ENCODE data around the gene NFIB. TPM values are rescaled to one million over a fixed set of nuclear protein-coding genes. Genes with fewer than 3 reads are reported as not detected.

Gene NFIB
- total and polyA plus RNA-seq, 2 donors from 2014 or later: 15.6 to 112 TPM

DNA sequence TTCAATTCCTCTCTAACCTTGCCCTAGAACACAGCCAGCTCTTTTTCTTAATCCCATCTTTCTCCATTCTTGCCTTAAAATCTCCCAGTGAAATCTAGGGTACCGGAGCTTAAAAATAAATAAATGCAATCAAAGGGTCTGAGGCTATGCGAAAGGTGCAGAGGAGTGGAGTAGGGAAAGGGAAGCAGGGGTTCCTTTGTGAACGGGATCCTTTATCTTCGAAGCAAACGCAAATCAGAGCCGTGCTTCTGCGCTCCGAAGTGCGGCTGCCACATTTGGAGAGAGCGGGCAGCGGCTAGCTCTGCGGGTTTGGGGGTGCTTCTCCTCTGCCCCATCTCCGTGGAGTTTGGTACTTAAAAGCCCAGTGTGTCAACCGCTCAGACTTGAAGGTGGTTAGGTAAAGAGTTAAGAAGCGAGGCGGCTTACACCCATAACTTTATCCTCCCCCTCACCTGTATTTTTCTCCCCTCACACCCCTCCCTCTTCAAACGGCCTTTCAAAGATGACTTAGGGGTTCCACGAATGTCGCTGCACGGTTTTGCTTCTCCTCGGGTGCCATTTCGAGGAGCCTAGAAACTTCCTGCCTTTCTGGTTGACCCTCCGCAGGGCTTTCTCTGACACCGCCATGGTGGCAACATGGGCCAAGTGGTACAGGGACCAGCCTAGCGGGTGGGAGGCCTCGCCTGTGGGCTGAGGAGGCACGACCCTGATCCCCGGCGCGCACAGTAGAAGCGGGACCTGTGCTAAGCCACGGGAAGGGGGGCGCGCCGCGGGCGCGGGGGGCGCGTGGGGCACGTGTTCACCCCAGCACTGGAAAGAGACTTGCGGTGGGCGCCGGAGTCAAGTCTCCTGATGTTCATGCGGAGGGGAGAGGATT, 31.7 kb upstream of the NFIB start:
- peaks cover 0 to 8% (median 7%) of the 10 kb centered on the region in 3 donors for H3K4me1 ChIP-seq (ENCODE audit: control insufficient read depth in 2 of 3, insufficient read depth in 2 of 3, low read depth in 1 of 3, low read length in 3 of 3)
- H3K36me3 ChIP-seq (ENCODE audit: control insufficient read depth in 2 of 3, insufficient read depth in 3 of 3, low read length in 3 of 3): no peaks in the 10 kb centered on the region
- TF ChIP-seq, protein P1, sequence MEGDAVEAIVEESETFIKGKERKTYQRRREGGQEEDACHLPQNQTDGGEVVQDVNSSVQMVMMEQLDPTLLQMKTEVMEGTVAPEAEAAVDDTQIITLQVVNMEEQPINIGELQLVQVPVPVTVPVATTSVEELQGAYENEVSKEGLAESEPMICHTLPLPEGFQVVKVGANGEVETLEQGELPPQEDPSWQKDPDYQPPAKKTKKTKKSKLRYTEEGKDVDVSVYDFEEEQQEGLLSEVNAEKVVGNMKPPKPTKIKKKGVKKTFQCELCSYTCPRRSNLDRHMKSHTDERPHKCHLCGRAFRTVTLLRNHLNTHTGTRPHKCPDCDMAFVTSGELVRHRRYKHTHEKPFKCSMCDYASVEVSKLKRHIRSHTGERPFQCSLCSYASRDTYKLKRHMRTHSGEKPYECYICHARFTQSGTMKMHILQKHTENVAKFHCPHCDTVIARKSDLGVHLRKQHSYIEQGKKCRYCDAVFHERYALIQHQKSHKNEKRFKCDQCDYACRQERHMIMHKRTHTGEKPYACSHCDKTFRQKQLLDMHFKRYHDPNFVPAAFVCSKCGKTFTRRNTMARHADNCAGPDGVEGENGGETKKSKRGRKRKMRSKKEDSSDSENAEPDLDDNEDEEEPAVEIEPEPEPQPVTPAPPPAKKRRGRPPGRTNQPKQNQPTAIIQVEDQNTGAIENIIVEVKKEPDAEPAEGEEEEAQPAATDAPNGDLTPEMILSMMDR (IDR thresholded peaks at IDR 0.05; ENCODE audit: borderline replicate concordance, extremely low read depth, insufficient read depth): no peak
- peak in 3 of 5 donors; percentile 34 to 65 (median 41) for DNase-seq
- no peaks in the 10 kb centered on the region for H3K9me3 ChIP-seq (ENCODE audit: control insufficient read depth in 2 of 3, insufficient read depth in 1 of 3, low read length in 3 of 3)
- peak overlapping the region; percentile 12 to 15 for H3K27ac ChIP-seq (ENCODE audit: low read depth in 2 of 2, low read length in 2 of 2)
- FAIRE-seq: no peak
- intact Hi-C loops (cut with DNase I): no loop called here
- peaks cover 74% of the 10 kb centered on the region for H3K27me3 ChIP-seq (ENCODE audit: control insufficient read depth, insufficient read depth, low read length)
- H3K4me3 ChIP-seq (ENCODE audit: low read length in 3 of 3): peak overlapping the region in 2 of 3 donors; percentile 2 to 71
- H3K9ac ChIP-seq (ENCODE audit: low read length in 3 of 3): no peak overlapping the region

DNA sequence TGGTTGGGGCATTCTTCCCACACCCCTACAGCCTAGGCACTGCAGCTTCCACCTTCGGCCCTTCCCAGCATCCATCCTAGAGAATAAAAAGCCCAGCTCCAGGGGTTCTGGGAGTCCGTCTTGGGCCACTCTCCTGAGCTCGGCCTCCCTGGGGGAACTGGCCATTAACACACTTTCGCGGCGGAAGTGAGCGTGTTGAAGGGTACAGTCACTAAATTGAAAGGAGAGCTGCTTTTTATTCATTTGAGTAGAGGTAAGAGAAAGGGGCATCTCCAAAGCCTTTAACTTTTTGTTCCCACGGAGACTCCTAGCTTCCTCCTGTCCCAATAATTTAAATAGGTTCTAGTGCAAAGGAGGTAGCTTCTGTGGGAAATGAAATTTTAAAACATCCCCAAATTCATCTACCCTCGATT, 31.0 kb upstream of the NFIB start:
- DNase-seq: no peak
- intact Hi-C loops (cut with DNase I): no loop called here
- Histone ChIP-seq H3K9me3 (ENCODE audit: control insufficient read depth in 2 of 3, insufficient read depth in 1 of 3, low read length in 3 of 3) (no peaks in the 10 kb centered on the region), H3K27ac (ENCODE audit: low read depth in 2 of 2, low read length in 2 of 2) (no peak overlapping the region), H3K36me3 (ENCODE audit: control insufficient read depth in 2 of 3, insufficient read depth in 3 of 3, low read length in 3 of 3) (no peaks in the 10 kb centered on the region), H3K4me3 (ENCODE audit: low read length in 3 of 3) (no peak overlapping the region), H3K27me3 (ENCODE audit: control insufficient read depth, insufficient read depth, low read length) (peaks cover 69% of the 10 kb centered on the region), H3K9ac (ENCODE audit: low read length in 3 of 3) (no peak overlapping the region), H3K4me1 (ENCODE audit: control insufficient read depth in 2 of 3, insufficient read depth in 2 of 3, low read depth in 1 of 3, low read length in 3 of 3) (peaks cover 0 to 8% (median 7%) of the 10 kb centered on the region in 3 donors)
- TF ChIP-seq, protein P1 (IDR thresholded peaks at IDR 0.05; ENCODE audit: borderline replicate concordance, extremely low read depth, insufficient read depth): no peak
- no peak for FAIRE-seq

DNA sequence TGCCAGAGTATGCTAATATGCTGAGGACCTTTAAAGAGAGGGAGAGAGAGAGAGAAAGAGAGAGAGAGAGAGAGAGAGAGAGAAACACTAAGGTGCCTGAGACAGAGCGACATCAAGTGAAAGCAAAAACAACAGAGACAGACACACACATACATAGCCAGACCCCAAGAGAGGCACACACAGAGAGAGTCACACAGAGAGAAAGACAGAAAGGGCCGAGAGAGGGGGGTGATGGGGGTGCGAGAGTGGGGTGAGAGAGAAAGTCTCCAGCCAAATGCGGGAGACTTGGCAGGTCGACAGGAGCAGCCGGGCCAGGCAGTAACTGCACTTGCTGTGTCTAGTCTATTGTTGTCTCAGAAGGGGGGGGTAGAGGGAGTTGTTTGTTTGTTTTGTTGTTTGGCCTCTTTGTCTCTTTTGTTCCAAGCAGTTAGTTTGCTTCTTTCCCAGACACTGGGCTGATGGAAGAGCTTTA, 30.1 kb upstream of the NFIB start:
- H3K9ac ChIP-seq (ENCODE audit: low read length in 3 of 3): peak overlapping the region in 1 of 3 donors; percentile 4
- FAIRE-seq: no peak
- H3K4me3 ChIP-seq (ENCODE audit: low read length in 3 of 3): peak overlapping the region in 2 of 3 donors; percentile 8 to 37

More for the DNA sequence above, 30.1 kb upstream of the NFIB start:
- no peak for DNase-seq
- Histone ChIP-seq H3K36me3 (ENCODE audit: control insufficient read depth in 2 of 3, insufficient read depth in 3 of 3, low read length in 3 of 3) (no peaks in the 10 kb centered on the region), H3K27ac (ENCODE audit: low read depth in 2 of 2, low read length in 2 of 2) (no peak overlapping the region), H3K4me1 (ENCODE audit: control insufficient read depth in 2 of 3, insufficient read depth in 2 of 3, low read depth in 1 of 3, low read length in 3 of 3) (peaks cover 0 to 7% (median 7%) of the 10 kb centered on the region in 3 donors), H3K9me3 (ENCODE audit: control insufficient read depth in 2 of 3, insufficient read depth in 1 of 3, low read length in 3 of 3) (no peaks in the 10 kb centered on the region), H3K27me3 (ENCODE audit: control insufficient read depth, insufficient read depth, low read length) (peaks cover 61% of the 10 kb centered on the region)
- intact Hi-C loops (cut with DNase I): no loop called here
- TF ChIP-seq, protein P1 (IDR thresholded peaks at IDR 0.05; ENCODE audit: borderline replicate concordance, extremely low read depth, insufficient read depth): no peak

Measured in kidney (tissue), 14 donors.